GM18951 (cell line): ENCODE measurements around the gene IGSF5.
"Not testable (repeated sequence)": the region's sequence is repeated elsewhere in the genome, so short reads cannot be mapped to it uniquely, and the experiment has no call there.

ENCODE experiments used
- POLR2A ChIP-seq: IDR thresholded peaks from 4 replicates; pipeline ENCODE4 v1.6.1; 2011; ENCODE audit warnings: mild to moderate bottlenecking; ENCODE audit not compliant: insufficient read length, insufficient read depth; ENCODE audit errors: extremely low read depth
- in situ Hi-C: fragments of 300-500 bp; cut with MboI; formaldehyde crosslinking; loops from one replicate; pipeline ENCODE4 v1.12.0; 2022; ENCODE audit warnings: low sequenced_read_pairs, mixed read lengths, inconsistent platforms; ENCODE audit not compliant: unreplicated experiment

Gene IGSF5

DNA sequence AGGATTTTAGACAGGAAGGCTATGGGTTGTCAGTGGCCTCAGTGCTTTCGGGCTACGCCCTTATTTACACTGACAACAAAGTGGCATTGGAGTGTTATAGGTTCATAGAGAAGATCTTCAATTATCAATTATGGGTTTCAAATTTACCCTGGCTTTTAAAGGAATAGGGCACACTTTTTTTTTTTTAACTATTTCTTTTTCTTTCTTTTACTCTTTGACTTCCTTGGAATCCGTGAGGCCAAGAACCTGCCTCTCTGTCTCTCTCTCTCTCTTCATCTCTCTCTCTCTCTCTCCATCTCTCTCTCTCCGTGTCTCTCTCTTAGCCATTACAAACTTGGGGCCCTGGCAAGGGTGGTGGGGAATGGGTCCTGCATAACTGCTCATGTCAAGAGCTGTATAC lies at the start of gene IGSF5:
TSS of gene IGSF5 (plus strand) at position 301 of the 400 bp plus-strand sequence. CDS start 327 bp downstream, outside the sequence.
- in situ Hi-C loops = not testable (repeated sequence)

- TF ChIP-seq POLR2A = no peak
- in situ Hi-C loops = no loop called here
Observed at GRCh38 chr21:39696196-39696595, 48.8 kb upstream of the IGSF5 start.

- no peak for TF ChIP-seq POLR2A
- in situ Hi-C loops = no loop called here
Observed at GRCh38 chr21:39696618-39697017, 48.4 kb upstream of the IGSF5 start.

- in situ Hi-C loops = no loop called here
Observed at GRCh38 chr21:39700318-39700717, 44.7 kb upstream of the IGSF5 start.

GRCh38 chr21:39703578-39703977 lies 41.4 kb upstream of the IGSF5 start:
- no peak for TF ChIP-seq POLR2A
- in situ Hi-C loops = no loop called here

More at GRCh38 chr21:39700318-39700717, 44.7 kb upstream of the IGSF5 start:
- TF ChIP-seq POLR2A = no peak

GRCh38 chr21:39705849-39706248 lies 39.1 kb upstream of the IGSF5 start:
- no peak for TF ChIP-seq POLR2A
- in situ Hi-C loops = no loop called here

DNA sequence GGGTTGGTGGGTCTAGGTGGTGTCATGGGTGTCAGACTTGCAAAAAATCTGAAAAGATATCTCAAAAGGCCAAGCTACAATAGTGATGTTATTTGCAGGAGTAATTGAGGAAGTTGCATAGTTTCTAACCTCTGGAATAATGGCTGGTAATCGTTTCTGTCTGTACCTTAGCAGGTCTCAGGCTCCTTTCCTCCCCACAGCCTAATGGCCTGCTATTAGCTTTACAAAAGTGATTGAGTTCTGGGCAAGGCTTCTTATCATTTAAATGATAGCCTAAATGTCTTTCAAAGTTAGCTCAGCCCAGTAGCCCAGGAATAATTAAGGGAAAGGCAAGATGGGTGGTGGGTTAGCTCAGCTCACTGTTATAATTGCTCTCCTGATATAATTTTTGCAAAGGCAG lies 37.7 kb upstream of the IGSF5 start:
- no peak for TF ChIP-seq POLR2A
- in situ Hi-C loops = no loop called here

DNA sequence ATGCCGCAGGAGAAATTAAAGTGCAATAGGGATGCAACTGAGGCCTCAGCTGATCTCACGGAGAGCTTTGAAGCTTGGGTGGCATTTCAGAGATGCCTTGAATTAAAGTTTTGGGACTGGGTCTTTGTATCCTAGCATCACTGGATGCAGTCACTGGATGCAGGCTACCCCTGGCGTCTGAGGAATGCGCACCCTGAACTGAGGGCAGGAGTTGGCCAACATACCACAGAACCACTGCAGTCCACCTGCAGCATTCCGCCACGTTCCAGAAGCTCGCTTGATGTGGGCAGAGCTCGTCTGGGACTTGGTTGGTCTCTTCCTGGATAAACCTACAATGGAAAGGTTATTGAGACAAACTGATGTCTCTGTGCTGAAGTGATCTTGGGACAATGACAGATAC lies 34.1 kb upstream of the IGSF5 start:
- TF ChIP-seq POLR2A = no peak
- in situ Hi-C loops = loop anchor here (10.0 kb wide), 1 partner anchor 186 kb away; no protein-coding TSS in a partner anchor

DNA sequence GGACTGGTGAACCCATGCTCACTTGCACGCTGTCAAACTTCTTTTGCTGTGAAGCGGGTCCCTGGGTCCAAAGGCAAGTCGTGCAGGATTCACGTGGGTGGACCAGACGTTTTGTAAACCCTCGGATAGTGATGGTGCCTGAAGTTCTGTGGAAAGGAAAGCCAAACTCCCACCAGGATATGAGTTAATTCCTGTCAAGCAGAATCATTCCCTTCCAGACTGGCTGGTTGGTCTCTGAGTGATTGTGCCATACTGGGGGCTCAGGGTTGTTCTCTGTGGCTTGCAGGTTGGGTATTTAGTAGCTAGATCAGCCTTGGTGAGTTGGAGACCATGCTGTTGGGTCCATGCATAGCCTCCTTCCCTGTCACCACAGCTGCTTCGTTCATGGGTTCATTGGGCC lies 32.7 kb upstream of the IGSF5 start:
- in situ Hi-C loops = loop anchor here (10.0 kb wide), 1 partner anchor 187 kb away; no protein-coding TSS in a partner anchor
- no peak for TF ChIP-seq POLR2A

GRCh38 chr21:39712976-39713375 lies 32.0 kb upstream of the IGSF5 start:
- in situ Hi-C loops = loop anchor here (10.0 kb wide), 1 partner anchor 188 kb away; no protein-coding TSS in a partner anchor

GRCh38 chr21:39713905-39714304 lies 31.1 kb upstream of the IGSF5 start:
- in situ Hi-C loops = loop anchor here (10.0 kb wide), 1 partner anchor 189 kb away; no protein-coding TSS in a partner anchor
- TF ChIP-seq POLR2A = no peak

More at GRCh38 chr21:39712976-39713375, 32.0 kb upstream of the IGSF5 start:
- TF ChIP-seq POLR2A = no peak

- in situ Hi-C loops = loop anchor here (10.0 kb wide), 1 partner anchor 190 kb away; no protein-coding TSS in a partner anchor
- TF ChIP-seq POLR2A = no peak
Observed at GRCh38 chr21:39714331-39714730, 30.7 kb upstream of the IGSF5 start.

DNA sequence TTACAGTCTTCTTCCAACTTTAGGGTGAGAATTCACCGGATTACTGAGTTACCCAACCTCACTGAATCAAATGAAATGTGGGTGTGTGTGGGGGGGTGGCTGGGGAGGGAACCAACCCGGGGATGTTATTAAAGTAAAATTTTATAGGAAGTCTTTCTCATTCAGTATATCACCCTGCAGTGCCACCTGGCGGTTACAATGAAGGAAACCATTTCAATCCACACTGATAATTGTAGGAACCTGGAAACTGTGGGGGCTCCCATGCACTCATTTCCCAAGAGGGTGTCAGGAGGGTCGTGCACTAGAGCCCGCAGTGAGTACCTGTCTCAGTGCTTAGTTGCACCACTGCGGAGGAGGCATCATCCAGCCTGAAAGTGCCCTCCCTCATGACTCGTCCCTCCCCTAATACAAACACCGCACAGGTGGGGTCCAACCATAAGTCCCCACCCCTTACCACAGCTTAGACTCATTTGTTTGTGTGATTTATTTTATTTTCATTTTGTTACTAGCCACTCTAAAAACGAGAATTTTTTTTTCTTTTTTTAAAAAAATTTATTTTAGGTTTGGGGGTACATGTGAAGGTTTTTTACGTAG lies 29.1 kb upstream of the IGSF5 start:
- TF ChIP-seq POLR2A = no peak
- in situ Hi-C loops = loop anchor here (10.0 kb wide), 1 partner anchor 191 kb away; no protein-coding TSS in a partner anchor

- TF ChIP-seq POLR2A = no peak
- in situ Hi-C loops = no loop called here
Observed at GRCh38 chr21:39720126-39720778, 24.7 kb upstream of the IGSF5 start.
